Activated CD8-positive, alpha-beta memory T cell treated with anti-CD3 and anti-CD28 coated beads, Interleukin-2, amount 10 ng/mL, durations not matched to agents 7 days and 5 days (primary cell): Measurements from ENCODE around the gene KREMEN2. TPM values are rescaled to one million over a fixed set of nuclear protein-coding genes. Genes with fewer than 3 reads are reported as not detected.

ENCODE experiments used
- ATAC-seq: fragments of 150-1000 bp; cut with Tn5 transposase; one replicate; pipeline ENCODE4 v1.10.0; 2021; ENCODE audit warnings: moderate library complexity
- CTCF ChIA-PET: fragments of 350-600 bp; sonication (Branson Sonifier 250); formaldehyde crosslinking; loops from one replicate; lab custom pipeline; 2021; ENCODE audit warnings: antibody characterized with exemption; lab: Charles Lee
- DNase-seq: peaks from one replicate; pipeline ENCODE4 v3.0.0-alpha.2; 2020
- H3K27ac Mint-ChIP-seq: one replicate; pipeline ENCODE4 v1.8.0; 2021; ENCODE audit warnings: mild to moderate bottlenecking, mixed read lengths
- H3K27me3 Mint-ChIP-seq: one replicate; pipeline ENCODE4 v1.8.0; 2021; ENCODE audit warnings: mixed read lengths
- H3K36me3 Mint-ChIP-seq: one replicate; pipeline ENCODE4 v1.8.0; 2021; ENCODE audit warnings: mild to moderate bottlenecking, mixed read lengths
- H3K4me1 Mint-ChIP-seq: one replicate; pipeline ENCODE4 v1.8.0; 2021; ENCODE audit warnings: mixed read lengths
- H3K4me3 Mint-ChIP-seq: one replicate; pipeline ENCODE4 v1.8.0; 2021; ENCODE audit warnings: mild to moderate bottlenecking, moderate library complexity, mixed read lengths
- H3K9me3 Mint-ChIP-seq: one replicate; pipeline ENCODE4 v1.8.0; 2022; ENCODE audit warnings: low read depth, mixed read lengths
- total RNA-seq, 2 experiments: library from RNA; stranded (reverse); gene quantifications; one replicate each; pipeline ENCODE4 v1.2.3, GENCODE V29; 2021

KREMEN2 gene
- total RNA-seq, 2 experiments from 2014 or later = 0.35 to 0.40 TPM

DNA sequence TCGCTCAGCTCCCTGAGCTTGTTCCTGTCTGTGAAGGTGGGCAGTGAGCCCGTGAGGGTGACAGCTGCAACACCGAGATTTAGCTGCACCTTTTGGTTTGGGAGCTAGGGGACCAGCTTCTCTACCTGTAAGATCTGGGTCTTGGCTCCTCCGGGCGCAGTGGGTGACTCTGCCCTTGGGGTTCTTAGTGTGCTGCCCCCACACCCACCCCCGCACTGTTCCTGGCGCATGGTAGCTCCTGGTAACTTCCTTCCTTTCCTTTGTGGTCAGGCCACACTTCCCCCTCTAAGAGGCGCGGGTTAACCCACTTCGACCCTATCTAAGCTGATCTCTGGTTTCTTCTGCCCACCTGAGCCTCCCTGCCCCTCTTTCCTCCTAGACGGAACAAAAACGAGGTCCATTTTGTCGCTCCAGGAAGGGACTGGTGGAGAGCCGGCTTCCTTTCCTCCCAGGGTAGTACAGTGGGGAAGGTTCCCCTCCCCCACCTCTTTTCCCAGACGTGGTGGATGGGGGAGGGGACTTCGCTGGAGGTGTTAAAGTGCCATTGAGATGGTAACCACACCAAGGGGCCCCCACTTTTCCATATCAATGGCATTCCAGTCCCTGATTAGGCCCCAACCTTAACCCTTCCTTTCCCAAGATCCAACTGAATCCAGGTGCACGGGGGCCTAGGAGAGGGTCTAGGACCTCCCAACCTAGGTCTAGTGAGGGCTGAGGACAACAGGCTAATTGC is 44.0 kb downstream of the KREMEN2 start:
- DNase-seq (no peak), ATAC-seq (no peak)
- H3K9me3 Mint-ChIP-seq = no peaks in the 10 kb centered on the region
- peaks cover 41% of the 10 kb centered on the region for H3K27me3 Mint-ChIP-seq
- peak overlapping the region; percentile 7 for H3K27ac Mint-ChIP-seq
- no peak overlapping the region for H3K4me3 Mint-ChIP-seq
- CTCF ChIA-PET = interaction anchor here (2.4 to 19.2 kb wide), 3 partner anchors 19 to 121 kb away, joined by 10 to 370 read pairs (median 12); partner anchors contain the start of genes HCFC1R1, THOC6 and TNFRSF12A
- no peaks in the 10 kb centered on the region for H3K36me3 Mint-ChIP-seq
- peaks cover 31% of the 10 kb centered on the region for H3K4me1 Mint-ChIP-seq

DNA sequence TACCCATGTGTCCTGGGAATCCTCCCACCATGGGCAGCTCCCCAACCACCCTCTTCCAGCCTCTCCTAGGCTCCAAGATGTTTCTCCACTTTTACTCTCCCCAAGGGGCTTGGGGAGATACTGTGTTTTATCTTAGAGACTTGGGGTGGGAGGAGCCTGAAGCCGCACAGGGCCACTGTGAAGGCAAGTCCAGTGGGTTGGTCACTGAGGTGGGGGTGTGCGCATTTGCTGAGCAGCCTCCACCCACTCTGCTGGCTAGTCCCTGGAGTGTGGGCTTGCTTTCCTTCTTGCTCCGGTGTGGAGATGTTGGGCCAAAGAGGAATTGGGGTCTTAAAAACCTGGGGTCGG is 44.6 kb downstream of the KREMEN2 start:
- Mint-ChIP-seq H3K36me3 (no peaks in the 10 kb centered on the region), H3K27ac (no peak overlapping the region), H3K4me3 (no peak overlapping the region), H3K9me3 (no peaks in the 10 kb centered on the region), H3K27me3 (peaks cover 41% of the 10 kb centered on the region), H3K4me1 (peaks cover 30% of the 10 kb centered on the region)
- ATAC-seq (no peak), DNase-seq (no peak)
- CTCF ChIA-PET = interaction anchor here (2.4 to 19.2 kb wide), 2 partner anchors 18 to 39 kb away, joined by 10 to 370 read pairs; partner anchors contain the start of genes HCFC1R1, THOC6 and TNFRSF12A

- Mint-ChIP-seq H3K4me1 (peaks cover 26% of the 10 kb centered on the region), H3K9me3 (no peaks in the 10 kb centered on the region), H3K27ac (no peak overlapping the region), H3K27me3 (peaks cover 45% of the 10 kb centered on the region), H3K36me3 (no peaks in the 10 kb centered on the region), H3K4me3 (no peak overlapping the region)
- CTCF ChIA-PET = interaction anchor here (1.2 to 19.2 kb wide), 2 partner anchors 13 to 17 kb away, joined by 3 to 370 read pairs; partner anchors contain the start of genes HCFC1R1, THOC6 and TNFRSF12A
- no peak for ATAC-seq
- no peak for DNase-seq
Measured at GRCh38 chr16:3009568-3010390, 45.7 kb downstream of the KREMEN2 start.

- CTCF ChIA-PET = interaction anchor here (19.2 kb wide), 1 partner anchor 16 kb away, joined by 370 read pairs; the partner anchor contains the start of genes HCFC1R1, THOC6 and TNFRSF12A
- no peak for ATAC-seq
Measured at GRCh38 chr16:3010510-3010909, 46.4 kb downstream of the KREMEN2 start.

GRCh38 chr16:3012246-3012645 is 48.2 kb downstream of the KREMEN2 start:
- Mint-ChIP-seq H3K27me3 (peaks cover 34% of the 10 kb centered on the region), H3K4me1 (peaks cover 17% of the 10 kb centered on the region), H3K4me3 (no peak overlapping the region), H3K36me3 (no peaks in the 10 kb centered on the region), H3K27ac (no peak overlapping the region), H3K9me3 (no peaks in the 10 kb centered on the region)
- DNase-seq = no peak
- no peak for ATAC-seq
- CTCF ChIA-PET = interaction anchor here (1.3 to 19.2 kb wide), 2 partner anchors 8 to 15 kb away, joined by 5 to 370 read pairs; partner anchors contain the start of genes HCFC1R1, THOC6 and TNFRSF12A

More at GRCh38 chr16:3010510-3010909, 46.4 kb downstream of the KREMEN2 start:
- H3K4me3 Mint-ChIP-seq = no peak overlapping the region
- H3K27ac Mint-ChIP-seq = no peak overlapping the region
- H3K27me3 Mint-ChIP-seq = peaks cover 44% of the 10 kb centered on the region
- no peak for DNase-seq
- H3K4me1 Mint-ChIP-seq = peaks cover 23% of the 10 kb centered on the region
- no peaks in the 10 kb centered on the region for H3K36me3 Mint-ChIP-seq
- H3K9me3 Mint-ChIP-seq = no peaks in the 10 kb centered on the region

GRCh38 chr16:3012828-3013420 is 48.8 kb downstream of the KREMEN2 start, which contains the start of gene CLDN9:
Gene CLDN9 (plus strand): TSS chr16:3012923. CDS start chr16:3013363, 440 bp downstream.
- Mint-ChIP-seq H3K4me1 (peaks cover 10% of the 10 kb centered on the region), H3K9me3 (no peaks in the 10 kb centered on the region), H3K4me3 (no peak within 1 kb of the TSS), H3K27ac (no peak within 1 kb of the TSS), H3K36me3 (no peaks in the 10 kb centered on the region), H3K27me3 (peaks cover 31% of the 10 kb centered on the region)
- DNase-seq = no peak
- no peak for ATAC-seq
- CTCF ChIA-PET = interaction anchor here (19.2 kb wide), 1 partner anchor 14 kb away, joined by 370 read pairs; the partner anchor contains the start of genes HCFC1R1, THOC6 and TNFRSF12A

- H3K4me3 Mint-ChIP-seq = no peak overlapping the region
- no peak overlapping the region for H3K27ac Mint-ChIP-seq
- peaks cover 4% of the 10 kb centered on the region for H3K4me1 Mint-ChIP-seq
- H3K36me3 Mint-ChIP-seq = no peaks in the 10 kb centered on the region
- ATAC-seq (no peak), DNase-seq (no peak)
- H3K27me3 Mint-ChIP-seq = peaks cover 37% of the 10 kb centered on the region
- CTCF ChIA-PET = interaction anchor here (1.8 to 19.2 kb wide), 2 partner anchors 9 to 13 kb away, joined by 11 to 370 read pairs; partner anchors contain the start of genes HCFC1R1, THOC6 and TNFRSF12A
- no peaks in the 10 kb centered on the region for H3K9me3 Mint-ChIP-seq
Measured at GRCh38 chr16:3013491-3013951, 49.4 kb downstream of the KREMEN2 start.

DNA sequence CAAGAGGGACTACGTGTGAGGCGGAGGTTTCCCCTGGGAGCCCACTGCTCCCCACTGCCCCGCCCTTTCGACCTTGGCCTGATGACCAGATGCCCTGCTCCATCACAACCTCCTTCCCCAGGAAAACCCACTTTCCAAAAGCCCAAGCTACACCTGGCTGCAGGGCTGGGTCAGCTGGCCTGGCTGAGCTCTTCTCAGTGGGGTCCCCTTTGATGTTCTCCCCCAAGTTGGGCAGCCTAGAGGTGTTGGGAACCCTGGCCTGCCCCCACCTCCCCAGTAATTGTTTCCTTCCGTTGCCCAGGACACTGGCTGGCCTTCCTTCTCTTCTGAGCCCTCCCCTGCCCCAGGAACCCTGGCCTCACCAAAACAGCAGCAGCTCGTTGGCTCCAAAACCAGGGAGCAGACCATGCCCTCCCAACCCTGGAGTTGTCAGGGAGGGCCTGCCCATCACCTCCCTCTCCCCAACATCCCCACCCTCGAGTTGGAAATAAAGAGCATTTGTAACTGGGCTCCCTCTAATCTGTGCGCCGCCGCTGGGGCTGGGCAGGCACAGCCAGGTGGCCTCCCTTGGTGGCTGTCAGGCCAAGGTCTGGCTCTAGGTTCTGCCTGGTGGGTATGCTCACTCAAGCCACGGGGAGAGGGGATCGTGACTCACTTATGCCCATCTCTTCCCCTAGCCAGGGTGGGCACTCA is 50.1 kb downstream of the KREMEN2 start:
- Mint-ChIP-seq H3K27ac (no peak overlapping the region), H3K9me3 (no peaks in the 10 kb centered on the region), H3K36me3 (no peaks in the 10 kb centered on the region), H3K27me3 (peaks cover 41% of the 10 kb centered on the region), H3K4me1 (no peaks in the 10 kb centered on the region), H3K4me3 (no peak overlapping the region)
- ATAC-seq (no peak), DNase-seq (no peak)
- CTCF ChIA-PET = interaction anchor here (1.8 to 19.2 kb wide), 2 partner anchors 10 to 13 kb away, joined by 11 to 370 read pairs; partner anchors contain the start of genes HCFC1R1, THOC6 and TNFRSF12A

DNA sequence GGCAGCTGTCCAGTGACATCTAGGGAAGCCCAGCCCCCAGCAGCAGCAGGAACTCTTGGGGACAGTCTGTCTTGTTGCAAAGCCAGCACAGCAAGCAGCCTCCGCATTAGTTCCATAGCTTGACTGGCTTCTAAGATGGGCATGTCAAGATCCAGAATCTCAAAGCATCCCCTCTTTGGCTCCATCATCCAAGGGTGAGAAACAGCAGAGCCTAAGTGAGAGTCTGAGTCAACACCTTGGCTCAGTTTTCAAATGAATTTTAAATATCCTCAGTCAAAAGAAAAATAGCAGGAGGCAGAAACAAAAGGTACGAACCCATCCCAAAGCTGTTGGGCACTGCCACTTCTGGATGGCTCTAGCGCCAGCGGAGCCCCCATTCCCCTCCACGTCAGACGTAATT is 50.9 kb downstream of the KREMEN2 start:
- no peak overlapping the region for H3K4me3 Mint-ChIP-seq
- H3K27ac Mint-ChIP-seq = no peak overlapping the region
- H3K27me3 Mint-ChIP-seq = peaks cover 42% of the 10 kb centered on the region
- no peak for ATAC-seq
- no peak for DNase-seq
- H3K9me3 Mint-ChIP-seq = no peaks in the 10 kb centered on the region
- H3K4me1 Mint-ChIP-seq = peaks cover 4% of the 10 kb centered on the region
- CTCF ChIA-PET = interaction anchor here (1.8 to 19.2 kb wide), 2 partner anchors 11 to 12 kb away, joined by 11 to 370 read pairs; partner anchors contain the start of genes HCFC1R1, THOC6 and TNFRSF12A
- H3K36me3 Mint-ChIP-seq = no peaks in the 10 kb centered on the region

DNA sequence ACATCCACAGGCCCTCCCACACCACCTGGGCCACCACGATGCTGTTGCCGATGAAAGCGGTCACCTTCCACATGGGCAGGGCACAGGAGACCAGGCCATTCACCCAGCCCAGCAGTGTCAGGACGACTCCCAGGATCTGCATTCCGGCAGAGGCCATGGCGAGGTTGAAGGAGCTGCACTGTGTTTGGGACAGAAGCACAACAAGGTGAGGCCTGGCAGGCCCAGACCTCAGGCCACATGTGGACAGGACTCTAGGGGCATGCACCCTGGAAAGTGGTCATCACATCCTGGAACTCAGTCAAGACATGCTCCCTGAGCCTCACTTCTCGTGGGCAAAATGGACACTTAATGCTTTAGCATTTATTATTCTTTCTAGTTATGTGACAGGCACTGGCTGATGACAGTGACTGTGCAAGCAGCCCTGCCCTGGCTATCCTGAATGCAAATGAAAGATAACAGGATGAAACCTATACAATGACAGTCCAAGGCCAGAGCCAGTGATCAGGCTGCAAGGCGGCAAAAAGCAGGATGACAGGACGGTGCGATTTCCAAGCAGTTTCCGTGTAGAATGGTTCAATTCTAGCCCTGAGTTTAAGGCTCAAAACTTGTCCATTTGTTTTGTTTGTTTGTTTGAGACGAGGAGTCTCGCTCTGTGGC is 51.9 kb downstream of the KREMEN2 start:
- no peaks in the 10 kb centered on the region for H3K36me3 Mint-ChIP-seq
- H3K27ac Mint-ChIP-seq = no peak overlapping the region
- no peaks in the 10 kb centered on the region for H3K9me3 Mint-ChIP-seq
- no peak for ATAC-seq
- DNase-seq = no peak
- H3K27me3 Mint-ChIP-seq = peaks cover 43% of the 10 kb centered on the region
- no peak overlapping the region for H3K4me3 Mint-ChIP-seq
- CTCF ChIA-PET = no interaction called here
- peaks cover 9% of the 10 kb centered on the region for H3K4me1 Mint-ChIP-seq

GRCh38 chr16:3017344-3017743 is 53.3 kb downstream of the KREMEN2 start:
- no peaks in the 10 kb centered on the region for H3K9me3 Mint-ChIP-seq
- H3K36me3 Mint-ChIP-seq = no peaks in the 10 kb centered on the region
- H3K27ac Mint-ChIP-seq = no peak overlapping the region
- CTCF ChIA-PET = no interaction called here
- H3K4me1 Mint-ChIP-seq = peaks cover 21% of the 10 kb centered on the region
- DNase-seq = no peak
- no peak for ATAC-seq
- H3K4me3 Mint-ChIP-seq = no peak overlapping the region
- H3K27me3 Mint-ChIP-seq = peaks cover 32% of the 10 kb centered on the region
